HG03108 (cell line): ENCODE measurements around the gene NDUFB10.

Experiments
- ATAC-seq: cut with Tn5 transposase; IDR thresholded peaks from one replicate; pipeline ENCODE4 v1.9.1; 2021; ENCODE audit warnings: moderate library complexity; ENCODE audit not compliant: unreplicated experiment

NDUFB10 gene

DNA sequence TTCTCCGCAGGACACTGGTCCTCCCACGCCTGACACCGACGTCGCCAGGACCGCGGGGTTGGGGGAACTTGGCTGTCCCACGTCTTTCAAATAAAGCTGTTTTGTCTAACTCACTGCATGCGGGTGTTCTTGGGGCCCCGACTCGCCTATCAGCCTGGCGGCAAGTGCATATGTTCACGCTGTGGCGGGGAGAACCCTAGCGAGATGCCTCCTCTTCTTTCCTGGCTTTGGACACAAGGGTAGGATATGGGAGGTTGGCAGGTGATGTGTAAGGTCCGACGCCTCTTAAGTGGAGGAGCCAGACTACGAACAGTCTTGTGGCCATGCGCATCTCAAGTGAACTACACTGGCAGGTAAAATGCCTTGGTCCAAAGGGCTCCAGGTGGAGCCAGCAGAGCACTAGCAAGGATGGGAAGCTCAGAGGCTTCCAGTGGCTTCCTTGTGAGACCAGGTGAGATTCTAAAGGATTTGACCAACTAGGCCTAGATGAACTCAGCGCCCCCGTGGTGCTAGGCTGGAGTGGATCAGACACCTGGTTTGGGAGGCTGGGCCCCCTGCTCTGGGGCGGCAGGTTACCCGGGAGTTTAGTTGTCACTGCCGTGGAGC lies 6.2 kb downstream of the NDUFB10 start:
- ATAC-seq: no peak

DNA sequence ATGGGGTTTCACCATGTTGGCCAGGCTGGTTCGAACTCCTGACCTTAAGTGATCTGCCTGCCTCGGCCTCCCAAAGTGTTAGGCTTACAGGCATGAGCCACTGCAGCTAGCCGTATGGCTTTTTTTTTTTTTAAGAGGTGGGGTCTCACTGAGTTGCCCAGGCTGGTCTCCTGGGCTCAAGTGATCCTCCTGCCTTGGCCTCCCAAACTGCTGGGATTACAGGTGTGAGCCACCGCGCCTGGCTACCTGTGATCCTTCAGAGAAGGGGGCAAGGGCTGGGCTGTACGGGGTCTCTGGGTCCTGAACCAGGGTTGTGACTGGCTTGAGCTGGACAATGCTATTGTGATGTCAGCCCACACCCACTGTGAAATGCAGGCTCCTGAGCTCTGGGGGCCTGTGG lies 7.1 kb downstream of the NDUFB10 start, which contains the start of gene RNF151:
TSS of gene RNF151 (plus strand) at position 397 of the 400 bp plus-strand sequence. CDS start 26 bp downstream, outside the sequence.
- no peak for ATAC-seq

DNA sequence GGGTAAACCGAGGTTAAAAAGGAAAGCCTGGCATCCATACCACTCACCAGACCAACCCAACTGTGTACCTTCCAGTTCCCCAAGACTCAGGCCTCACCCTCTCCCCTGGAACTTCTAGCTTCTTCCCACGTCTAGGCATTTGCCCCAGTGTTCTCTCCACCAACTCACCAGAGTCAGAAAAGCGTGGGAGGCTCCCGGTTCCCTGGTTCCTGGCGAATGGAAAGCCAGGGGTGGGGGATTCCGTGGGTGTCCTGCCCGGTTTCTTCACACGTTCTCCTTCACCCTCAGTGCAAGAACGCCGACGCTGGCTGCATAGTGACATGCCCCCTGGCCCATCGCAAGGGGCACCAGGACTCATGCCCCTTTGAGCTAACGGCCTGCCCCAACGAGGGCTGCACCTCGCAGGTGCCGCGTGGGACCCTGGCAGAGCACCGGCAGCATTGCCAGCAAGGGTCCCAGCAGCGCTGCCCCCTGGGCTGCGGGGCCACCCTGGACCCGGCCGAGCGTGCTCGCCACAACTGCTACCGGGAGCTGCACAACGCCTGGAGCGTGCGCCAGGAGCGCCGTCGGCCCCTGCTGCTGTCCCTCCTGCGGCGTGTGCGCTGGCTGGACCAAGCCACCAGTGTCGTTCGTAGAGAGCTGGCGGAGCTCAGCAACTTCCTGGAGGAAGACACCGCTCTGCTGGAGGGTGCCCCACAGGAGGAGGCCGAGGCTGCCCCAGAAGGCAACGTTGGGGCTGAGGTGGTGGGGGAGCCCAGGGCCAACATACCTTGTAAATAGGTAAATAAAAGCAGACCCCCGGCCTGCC lies 9.0 kb downstream of the NDUFB10 start:
- ATAC-seq: no peak

DNA sequence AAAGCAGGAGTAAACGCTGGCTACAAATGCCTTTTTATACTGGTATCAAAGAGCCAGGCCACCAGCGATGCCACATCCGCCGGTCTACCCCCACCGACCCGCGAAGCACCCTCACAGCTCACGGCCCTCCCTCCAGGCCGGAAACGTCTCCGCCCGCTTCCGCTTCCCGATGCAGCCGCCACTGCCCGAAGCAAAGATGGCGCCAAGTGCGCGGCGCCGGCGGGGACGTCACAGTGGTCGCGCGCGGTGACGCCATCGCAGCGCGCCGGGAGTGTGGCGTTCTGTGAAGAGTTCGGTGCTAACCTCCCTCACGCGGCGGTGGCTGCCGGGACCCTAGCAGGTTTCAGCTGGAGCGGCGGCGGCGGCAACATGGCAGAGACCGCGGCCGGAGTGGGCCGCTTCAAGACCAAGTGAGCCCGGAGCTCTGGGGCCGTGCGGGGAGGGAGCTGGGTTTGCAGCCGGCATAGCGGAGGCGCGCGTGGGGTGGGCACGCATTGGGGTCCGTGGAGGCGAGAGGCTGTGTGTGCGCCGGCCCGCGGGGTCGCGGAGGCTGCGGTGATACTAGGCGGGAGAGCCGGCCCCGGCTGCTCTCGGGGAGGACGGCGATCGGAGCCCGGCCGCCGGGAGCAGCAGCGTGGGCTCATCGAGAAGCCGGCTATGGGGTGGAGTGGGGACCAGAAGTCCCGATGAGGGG lies 12.6 kb downstream of the NDUFB10 start, which contains the start of gene TBL3:
TSS of gene TBL3 (plus strand) at position 258 of the 694 bp plus-strand sequence. CDS start at position 370, 112 bp downstream.
- ATAC-seq: peak; percentile 76

DNA sequence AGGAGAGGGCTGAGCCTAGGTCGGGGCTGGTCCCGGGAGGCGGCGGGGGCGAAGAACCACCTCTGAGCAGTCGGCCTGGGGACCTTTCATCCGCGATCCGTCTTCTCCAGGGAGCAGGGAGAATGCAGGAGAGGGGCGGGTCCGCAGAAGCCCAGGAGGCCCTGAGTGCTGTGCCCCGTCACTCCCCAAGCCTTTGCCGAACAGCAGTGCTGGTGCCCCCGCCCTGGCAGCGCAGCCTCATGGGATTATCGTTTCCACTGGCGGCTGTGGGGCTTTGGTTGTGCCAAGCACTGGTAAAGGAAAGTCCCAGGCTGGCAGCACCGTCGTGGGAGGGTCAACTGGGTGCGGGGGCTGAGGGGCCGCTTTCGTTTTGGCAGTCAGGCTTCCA lies 13.1 kb downstream of the NDUFB10 start:
- no peak for ATAC-seq

DNA sequence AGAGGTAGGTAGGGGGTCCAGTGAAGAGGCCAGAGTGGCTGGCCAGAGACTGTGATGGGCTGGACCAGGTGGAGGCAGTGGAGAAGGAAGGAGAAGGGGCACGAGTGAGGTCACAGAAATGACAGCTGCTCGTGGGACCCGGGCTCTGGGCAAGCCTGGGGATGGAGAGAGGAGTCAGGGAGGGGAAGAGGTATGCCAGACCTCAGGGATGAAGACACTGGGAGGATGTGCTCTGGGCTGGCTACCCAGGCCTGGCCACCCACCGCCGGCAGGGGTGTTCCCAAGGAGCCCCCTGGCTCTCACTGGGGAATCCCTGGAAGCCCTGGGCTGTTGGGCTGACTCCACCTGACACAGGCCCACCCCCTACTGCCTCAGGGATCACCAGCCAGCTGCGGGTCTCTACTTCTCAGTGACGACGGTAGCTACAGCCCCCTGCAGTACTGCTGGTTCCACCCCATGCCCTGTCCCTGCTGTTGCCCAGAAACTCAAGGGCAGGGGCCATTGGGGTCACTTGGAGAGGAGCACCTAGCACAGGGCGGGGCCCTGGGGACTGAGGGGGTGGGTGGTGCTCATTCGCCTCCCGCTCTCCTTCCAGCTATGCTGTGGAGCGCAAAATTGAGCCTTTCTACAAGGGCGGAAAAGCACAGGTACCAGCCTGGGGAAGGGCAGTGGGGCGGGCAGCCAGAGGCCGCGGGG lies 14.3 kb downstream of the NDUFB10 start:
- ATAC-seq: no peak

DNA sequence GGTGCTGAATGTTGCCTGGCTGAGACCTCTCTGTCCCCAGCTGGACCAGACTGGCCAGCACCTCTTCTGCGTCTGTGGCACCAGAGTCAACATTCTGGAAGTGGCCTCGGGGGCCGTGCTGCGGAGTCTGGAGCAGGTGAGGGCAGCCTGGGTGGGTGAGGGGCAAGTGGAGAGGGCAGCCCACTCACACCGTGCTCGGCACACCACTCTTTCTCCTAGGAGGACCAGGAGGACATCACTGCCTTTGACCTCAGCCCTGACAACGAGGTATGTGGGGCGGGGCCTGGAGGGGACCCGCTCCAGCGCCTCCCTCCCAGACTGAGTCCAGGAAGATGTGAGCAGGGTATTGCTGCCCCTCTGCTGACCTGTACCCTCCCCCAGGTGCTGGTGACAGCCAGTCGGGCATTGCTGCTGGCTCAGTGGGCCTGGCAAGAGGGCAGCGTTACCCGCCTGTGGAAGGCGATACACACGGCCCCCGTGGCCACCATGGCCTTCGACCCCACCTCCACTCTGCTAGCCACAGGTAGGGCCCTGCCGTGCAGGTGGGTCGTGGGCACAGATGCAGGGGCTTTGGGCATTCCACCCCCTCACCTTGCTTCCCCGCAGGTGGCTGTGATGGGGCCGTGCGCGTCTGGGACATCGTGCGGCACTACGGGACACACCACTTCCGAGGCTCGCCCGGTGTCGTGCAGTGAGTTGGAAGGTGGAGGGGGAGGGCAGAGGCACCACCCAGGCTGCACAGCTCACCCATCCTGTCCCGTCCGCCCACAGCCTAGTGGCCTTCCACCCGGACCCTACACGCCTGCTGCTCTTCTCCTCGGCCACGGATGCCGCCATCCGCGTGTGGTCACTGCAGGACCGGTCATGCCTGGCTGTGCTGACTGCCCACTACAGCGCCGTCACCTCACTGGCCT lies 15.1 kb downstream of the NDUFB10 start:
- ATAC-seq: no peak

DNA sequence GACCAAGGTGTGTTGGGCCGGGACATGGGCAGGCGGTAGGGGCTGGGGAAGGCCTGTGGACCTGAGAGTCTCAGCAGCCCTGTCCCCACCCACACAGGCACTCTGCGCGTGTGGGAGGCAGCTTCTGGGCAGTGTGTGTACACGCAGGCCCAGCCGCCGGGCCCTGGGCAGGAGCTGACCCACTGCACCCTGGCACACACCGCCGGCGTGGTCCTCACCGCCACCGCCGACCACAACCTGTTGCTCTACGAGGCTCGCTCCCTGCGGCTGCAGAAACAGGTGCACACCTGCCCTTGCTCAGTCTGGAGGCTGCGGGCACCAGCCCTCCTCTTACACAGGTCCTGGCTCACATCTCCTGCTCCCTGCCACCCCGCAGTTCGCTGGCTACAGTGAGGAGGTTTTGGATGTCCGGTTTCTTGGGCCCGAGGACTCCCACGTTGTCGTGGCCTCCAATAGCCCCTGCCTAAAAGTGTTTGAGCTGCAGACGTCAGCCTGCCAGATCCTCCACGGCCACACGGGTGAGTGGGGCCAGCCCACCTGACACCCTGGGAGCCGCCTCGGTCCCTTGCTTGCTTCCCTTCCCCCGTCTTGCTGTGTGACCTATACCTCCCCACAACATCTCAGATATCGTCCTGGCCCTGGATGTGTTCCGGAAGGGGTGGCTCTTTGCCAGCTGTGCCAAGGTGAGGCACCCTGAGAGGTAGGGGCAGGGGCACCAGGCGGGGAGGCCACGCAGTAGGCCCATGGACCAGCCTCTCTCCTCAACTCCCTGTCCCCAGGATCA lies 16.3 kb downstream of the NDUFB10 start:
- ATAC-seq: no peak

DNA sequence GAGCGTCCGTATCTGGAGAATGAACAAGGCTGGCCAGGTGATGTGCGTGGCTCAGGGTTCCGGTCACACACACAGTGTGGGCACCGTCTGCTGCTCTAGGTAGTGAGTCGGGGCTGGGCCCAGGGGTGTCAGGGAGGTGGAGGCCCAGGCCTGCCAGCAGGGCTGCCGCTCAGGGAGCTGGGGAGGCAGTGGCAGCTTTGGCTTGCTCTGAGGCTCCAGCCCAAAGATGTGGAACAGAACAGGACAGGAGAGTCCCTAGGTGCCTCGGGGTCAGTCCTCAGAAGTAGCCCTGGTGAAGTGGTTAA lies 16.8 kb downstream of the NDUFB10 start:
- ATAC-seq: no peak

DNA sequence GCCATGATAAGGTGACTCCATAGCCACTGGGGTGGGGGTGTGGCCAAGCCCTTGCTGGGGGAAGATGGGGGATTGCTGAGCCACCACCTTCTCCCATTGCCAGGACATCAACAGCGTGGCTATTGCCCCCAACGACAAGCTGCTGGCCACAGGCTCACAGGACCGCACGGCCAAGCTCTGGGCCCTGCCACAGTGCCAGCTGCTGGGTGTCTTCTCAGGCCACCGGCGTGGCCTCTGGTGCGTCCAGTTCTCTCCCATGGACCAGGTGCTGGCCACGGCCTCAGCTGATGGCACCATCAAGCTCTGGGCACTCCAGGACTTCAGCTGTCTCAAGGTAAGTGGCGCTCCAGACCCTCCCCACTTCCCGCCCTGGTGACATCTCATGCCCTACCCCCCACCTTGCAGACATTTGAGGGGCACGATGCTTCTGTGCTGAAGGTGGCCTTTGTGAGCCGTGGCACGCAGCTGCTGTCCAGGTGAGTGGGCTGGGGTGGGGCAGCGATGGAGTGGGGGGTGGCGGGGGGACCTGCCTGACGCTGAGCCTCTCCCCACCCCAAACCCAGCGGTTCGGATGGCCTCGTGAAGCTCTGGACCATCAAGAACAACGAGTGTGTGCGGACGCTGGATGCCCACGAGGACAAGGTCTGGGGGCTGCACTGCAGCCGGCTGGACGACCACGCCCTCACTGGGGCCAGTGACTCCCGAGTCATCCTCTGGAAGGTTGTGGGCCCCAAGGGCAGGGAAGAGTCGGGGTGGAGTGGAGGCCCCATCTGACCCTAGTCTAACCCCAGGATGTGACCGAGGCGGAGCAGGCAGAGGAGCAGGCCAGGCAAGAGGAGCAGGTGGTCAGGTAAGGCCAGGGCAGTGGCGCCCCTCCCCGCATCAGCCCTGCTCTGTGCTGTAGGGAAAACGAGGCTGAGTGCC lies 17.9 kb downstream of the NDUFB10 start:
- ATAC-seq: no peak

DNA sequence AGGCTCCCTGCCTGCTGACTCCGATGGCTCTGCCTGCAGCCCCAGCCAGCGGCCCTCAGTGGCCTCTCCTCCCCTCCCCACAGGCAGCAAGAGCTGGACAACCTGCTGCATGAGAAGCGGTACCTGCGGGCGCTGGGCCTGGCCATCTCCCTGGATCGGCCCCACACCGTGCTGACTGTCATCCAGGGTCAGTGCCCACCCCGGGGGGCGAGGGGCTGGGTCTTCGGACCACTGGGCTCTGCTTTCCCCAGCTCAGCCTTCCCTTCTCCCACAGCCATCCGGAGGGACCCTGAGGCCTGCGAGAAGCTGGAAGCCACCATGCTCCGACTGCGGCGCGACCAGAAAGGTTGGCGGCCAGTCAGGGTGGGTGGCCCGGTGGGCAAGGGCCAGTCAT lies 18.5 kb downstream of the NDUFB10 start:
- ATAC-seq: no peak

DNA sequence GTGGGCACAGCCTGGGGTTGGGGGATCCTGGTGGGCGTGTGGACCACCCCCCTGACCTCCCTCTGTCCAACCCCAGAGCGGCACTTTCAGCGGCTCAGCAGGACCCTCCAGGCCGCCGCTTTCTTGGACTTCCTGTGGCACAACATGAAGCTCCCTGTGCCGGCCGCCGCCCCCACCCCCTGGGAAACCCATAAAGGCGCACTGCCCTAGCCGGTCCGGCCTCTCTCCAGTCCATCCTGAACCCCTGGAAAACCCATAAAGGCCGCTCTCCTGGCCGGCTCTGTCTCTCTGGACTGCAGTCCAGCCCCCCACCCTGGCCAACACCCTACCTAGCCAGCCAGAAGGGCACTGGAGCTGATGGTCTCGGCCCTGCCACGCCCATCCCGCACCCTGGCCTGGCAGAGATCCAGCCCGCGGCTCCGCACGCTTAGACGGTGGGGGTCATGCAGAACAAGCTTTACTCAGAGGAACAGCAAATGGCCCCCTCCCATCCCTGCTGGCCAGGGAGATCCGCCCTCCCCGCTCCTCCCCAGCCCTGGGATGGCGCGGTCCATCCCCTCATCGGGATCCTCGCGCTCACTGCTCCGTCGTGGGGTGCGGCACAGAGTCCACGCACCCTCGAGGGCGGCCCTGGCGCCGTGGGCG lies 19.3 kb downstream of the NDUFB10 start:
- no peak for ATAC-seq

DNA sequence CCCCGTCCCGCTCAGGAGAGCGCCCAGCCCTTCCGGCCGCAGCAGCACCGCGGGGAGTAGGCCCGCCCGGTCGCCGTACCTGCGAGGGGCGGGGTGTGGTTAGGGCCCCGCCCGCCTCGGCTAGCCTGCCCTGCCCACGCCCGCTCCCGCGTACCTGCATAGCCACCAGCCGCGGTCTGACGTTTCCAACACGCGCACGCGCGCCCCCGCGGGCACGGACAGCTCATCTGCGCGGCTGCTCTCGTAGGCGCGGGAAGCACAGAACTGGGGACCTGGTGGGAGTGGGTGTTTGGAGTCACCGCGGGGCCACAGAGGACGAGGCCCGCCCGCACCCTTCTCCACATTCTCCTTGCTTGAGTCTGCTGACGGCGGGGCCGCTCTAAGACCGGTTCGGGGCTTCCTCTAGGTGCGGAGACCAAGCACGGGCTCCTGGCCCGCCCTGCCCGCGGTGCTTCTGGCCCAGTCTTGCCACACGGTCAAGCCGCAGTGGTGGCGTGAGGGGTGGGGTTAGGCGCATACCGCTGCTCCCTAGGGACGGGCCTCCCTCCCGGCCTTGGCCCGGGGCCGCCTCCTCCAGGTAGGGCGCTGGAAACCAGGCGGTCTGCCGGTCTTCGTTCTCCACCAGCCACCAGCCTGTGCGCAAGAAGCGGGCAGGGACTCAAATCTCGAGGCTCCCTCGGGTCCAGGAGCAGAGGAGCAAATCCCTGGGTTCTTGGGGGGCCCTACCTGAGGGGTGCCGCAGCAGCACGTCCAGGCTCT lies 20.1 kb downstream of the NDUFB10 start:
- no peak for ATAC-seq

DNA sequence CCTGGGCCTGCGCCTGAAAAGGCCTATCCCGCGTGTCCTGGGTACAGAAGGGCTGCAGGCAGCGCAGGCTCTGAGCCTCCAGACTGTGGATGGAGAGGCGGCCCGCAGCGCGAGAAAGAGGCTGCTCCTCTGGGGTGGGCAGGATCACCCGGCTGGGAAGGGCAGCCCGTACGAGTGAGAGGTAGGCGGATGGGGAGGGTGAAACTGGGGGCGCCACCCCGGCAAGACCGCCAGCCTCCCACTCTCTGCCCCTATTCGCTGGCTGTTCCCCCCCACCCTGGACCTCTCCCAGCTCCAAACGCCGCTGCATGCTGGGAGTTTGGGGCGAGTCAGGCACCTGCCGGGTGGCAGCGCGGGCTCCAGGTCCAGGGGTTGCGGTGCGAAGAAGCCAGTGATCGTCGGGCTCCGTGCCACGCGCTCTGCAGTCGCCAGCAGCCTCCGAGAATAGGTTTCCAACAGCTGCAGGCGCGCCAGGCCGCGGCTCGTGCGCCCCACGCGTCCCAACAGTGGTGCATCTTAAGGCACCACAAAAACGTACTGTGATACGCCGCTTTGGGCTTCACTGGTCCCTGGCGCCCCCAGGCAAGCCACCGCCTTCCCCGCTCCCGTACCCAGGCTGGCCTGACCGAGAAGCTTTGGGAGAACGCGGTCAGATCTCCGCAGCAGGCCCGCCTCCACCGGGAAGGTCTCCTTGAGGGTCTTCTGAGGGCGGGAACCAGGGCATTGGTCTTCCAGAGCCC lies 20.9 kb downstream of the NDUFB10 start:
- ATAC-seq: no peak

DNA sequence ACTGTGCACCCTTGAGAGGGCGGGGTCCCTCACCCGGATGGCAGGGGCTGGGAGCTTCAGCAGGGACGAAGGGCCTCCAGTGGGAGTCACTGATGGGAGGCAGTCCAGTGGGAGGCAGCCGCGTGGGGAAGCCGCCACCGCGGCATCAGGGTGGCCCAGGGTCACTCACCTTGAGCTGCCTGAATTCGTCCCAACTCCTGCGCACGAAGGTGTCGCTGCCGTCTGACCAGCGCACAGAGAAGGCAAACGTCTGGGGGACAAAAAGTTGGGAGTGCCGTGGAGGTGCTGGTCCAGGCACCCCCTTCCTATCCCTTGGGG lies 21.4 kb downstream of the NDUFB10 start:
- ATAC-seq: no peak

DNA sequence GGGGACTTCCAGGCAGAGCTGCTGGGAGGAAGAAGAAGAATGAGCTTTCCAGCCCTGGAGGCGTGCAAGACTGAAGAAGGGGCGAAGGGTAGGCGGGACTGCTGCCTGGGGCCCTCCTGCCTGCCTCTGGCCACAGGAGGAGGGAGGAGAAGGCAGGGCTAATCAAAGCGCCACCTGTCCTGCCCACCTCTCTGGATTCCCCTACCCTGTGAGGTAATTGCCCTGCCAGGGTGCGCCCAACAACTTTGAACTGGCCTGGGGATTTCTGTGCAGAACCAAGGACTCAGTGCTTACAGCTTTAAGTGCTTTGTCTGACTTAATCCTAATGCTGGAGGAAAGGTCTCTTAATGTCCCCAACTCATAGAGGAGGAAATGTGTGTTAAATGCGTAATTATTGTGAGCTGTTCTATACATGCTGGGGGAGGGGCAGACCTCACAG lies 22.1 kb downstream of the NDUFB10 start, which contains the start of gene NOXO1:
TSS of gene NOXO1 (minus strand) at position 72 of the 439 bp plus-strand sequence. CDS start 290 bp downstream, outside the sequence.
- no peak for ATAC-seq
